GM19452 (cell line): ENCODE results near the gene KRTAP5-11.
"Not testable (repeated sequence)": the region's sequence is repeated elsewhere in the genome, so short reads cannot be mapped to it uniquely, and the experiment has no call there.

Experiments used
- ATAC-seq: cut with Tn5 transposase; IDR thresholded peaks from one replicate; pipeline ENCODE4 v1.9.1; 2021; ENCODE audit not compliant: unreplicated experiment

The KRTAP5-11 gene

GRCh38 chr11:71557257-71557656 is 25.4 kb downstream of the KRTAP5-11 start:
- no peak for ATAC-seq

DNA sequence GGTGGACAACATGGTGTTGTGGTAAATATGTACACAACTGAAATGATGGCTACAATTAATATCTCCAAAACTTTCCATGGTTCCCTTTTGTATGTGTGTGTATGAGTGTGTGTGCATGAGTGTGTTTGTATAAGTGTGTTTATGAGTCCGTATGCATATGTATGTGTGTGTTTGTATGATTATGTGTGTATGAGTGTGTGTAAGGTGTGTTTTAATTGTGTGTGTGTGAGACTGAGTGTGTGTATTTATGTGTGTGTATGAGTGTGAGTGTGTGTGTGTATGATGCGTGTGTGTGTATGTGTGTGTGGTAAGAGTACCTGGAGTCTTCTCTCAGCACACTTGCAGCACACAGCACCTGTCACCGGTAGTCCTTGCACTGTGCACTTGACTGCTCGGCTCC is 26.7 kb downstream of the KRTAP5-11 start:
- ATAC-seq = no peak

GRCh38 chr11:71555508-71555907 is 27.2 kb downstream of the KRTAP5-11 start:
- no peak for ATAC-seq

DNA sequence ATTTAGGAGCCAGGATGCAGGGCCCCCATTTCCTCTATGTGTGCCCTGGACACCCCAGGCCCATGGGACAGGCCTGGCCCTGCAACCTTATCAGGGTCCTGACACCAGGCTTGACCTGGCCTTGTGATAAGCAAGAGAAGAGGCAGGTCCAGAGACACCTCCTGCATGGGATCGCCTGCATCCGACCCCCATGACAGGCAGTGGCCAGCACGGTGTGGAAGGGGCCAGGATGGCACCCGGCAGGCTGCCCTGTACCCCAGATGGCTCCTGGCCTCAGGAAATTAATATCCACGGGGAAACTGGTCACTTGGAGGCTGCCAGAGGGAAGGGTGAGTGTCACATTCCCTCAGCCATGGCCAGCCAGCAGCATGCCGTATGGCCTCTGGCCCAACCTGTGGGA is 27.7 kb downstream of the KRTAP5-11 start:
- ATAC-seq = no peak

- no peak for ATAC-seq
Observed at GRCh38 chr11:71551711-71552110, 31.0 kb downstream of the KRTAP5-11 start.

GRCh38 chr11:71548716-71549151 is 33.9 kb downstream of the KRTAP5-11 start:
- ATAC-seq = no peak

- ATAC-seq = no peak
Observed at GRCh38 chr11:71548120-71548519, 34.6 kb downstream of the KRTAP5-11 start, which contains the start of gene KRTAP5-9. TSS of gene KRTAP5-9 (plus strand) at chr11:71548420. CDS start at chr11:71548658, 238 bp downstream.

- no peak for ATAC-seq
Observed at GRCh38 chr11:71545405-71545966, 37.2 kb downstream of the KRTAP5-11 start.

GRCh38 chr11:71544525-71545214 is 38.0 kb downstream of the KRTAP5-11 start:
- no peak for ATAC-seq

DNA sequence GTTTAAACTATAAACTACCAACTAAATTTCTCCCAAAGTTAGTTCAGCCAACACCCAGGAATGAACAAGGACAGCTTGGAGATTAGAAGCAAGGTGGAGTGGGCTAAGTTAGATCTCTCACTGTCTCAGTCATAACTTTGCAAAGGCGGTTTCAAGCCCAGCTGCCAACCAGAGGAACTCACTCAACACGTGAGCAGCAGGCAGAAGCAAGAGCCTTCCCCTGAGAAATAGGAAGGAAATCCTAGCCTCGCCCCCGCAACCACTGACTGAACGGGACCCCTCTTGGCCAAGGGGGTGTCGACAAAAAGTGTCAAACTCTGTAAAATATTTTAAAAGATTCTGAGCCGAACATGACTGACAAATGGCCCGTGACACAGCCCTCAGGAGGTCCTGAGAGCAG is 38.8 kb downstream of the KRTAP5-11 start:
- no peak for ATAC-seq

- ATAC-seq = no peak
Observed at GRCh38 chr11:71542879-71543777, 39.5 kb downstream of the KRTAP5-11 start.

DNA sequence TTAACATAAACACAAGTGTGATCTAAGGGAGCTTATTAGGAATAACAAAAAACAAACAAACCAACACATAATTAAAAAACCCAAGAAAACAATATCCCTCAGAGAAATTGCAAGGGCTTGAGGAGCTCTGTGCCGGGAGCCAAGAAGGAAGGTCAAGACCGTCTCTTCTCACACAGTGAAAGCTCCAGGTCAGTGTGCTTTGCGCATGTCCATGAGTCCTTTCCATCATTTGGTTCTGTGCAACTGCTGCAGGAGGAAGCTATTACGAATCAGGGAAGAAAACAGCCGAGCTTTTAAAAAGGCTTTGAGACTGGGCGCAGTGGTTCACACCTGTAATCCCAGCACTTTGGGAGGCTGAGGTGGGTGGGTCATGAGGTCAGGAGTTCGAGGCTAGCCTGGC is 40.3 kb downstream of the KRTAP5-11 start:
- ATAC-seq = no peak

DNA sequence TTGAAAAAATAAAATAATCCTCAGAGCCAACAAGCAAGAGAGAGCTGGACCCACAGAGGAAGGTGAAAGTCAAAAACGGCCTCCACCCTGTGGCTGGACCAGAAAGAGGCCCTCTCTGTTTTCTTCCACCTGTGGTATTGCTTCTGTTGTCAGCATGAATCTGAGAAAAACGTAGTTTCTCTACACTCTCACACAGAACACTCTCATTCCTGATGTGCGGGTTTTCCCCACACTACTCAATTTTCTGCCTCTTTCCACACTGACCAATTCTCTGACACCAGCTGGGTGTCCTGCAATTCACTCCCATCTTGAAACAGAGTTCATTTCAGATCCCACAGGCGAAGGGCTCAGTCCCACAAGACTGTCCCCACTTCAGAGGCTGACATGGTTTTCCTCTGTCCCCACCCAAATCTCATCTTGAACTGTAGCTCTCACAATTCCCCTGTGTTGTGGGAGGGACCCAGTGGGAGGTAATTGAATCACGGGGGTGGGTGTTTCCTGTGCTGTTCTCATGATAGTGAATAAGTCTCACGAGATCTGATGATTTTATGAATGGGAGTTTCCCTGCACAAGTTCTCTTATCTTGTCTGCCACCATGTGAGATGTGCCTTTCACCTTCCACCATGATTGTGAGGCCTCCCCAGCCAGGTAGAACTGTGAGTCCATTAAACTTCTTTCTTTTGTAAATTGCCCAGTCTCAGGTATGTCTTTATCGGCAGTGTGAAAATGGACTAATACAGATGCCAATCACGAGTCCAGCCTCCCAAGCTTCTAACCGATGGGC is 42.0 kb downstream of the KRTAP5-11 start:
- ATAC-seq = not testable (repeated sequence)

- not testable (repeated sequence) for ATAC-seq
Observed at GRCh38 chr11:71539971-71540370, 42.7 kb downstream of the KRTAP5-11 start.

GRCh38 chr11:71539017-71539416 is 43.7 kb downstream of the KRTAP5-11 start:
- no peak for ATAC-seq

DNA sequence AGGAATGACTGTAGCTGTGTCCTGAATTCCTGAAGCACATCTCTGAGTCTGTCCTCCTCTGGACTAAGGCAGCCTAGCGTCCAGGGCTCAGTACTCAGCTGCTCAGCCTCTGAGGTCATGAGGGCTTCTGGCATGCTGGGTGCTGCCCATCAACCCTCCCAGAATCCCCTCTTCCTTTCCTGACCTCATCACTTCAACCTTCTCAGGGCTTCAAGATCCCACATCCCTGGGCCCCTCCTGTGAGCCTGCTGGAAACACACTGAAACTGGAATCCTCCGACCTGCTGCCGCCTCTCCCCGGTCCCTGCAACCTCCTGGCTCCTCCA is 44.0 kb downstream of the KRTAP5-11 start:
- ATAC-seq = no peak

DNA sequence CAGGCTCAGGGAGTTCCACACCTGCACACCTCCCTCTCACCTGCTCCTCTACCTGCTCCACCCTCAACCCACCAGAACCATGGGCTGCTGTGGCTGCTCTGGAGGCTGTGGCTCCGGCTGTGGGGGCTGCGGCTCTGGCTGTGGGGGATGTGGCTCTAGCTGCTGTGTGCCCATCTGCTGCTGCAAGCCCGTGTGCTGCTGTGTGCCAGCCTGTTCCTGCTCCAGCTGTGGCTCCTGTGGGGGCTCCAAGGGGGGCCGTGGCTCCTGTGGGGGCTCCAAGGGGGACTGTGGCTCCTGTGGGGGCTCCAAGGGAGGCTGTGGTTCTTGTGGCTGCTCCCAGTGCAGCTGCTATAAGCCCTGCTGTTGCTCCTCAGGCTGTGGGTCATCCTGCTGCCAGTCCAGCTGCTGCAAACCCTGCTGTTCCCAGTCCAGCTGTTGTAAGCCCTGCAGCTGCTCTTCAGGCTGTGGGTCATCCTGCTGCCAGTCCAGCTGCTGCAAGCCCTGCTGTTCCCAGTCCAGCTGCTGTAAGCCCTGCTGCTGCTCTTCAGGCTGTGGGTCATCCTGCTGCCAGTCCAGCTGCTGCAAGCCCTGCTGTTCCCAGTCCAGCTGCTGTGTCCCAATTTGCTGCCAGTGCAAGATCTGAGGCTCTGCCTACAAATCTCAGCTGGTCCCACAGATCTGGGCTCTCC is 44.6 kb downstream of the KRTAP5-11 start, which contains the start of gene KRTAP5-8:
Gene KRTAP5-8, plus strand, starts transcription at position 49 of the 689 bp plus-strand sequence. Its CDS starts 31 bp downstream, at position 80.
- not testable (repeated sequence) for ATAC-seq

GRCh38 chr11:71537537-71537936 is 45.1 kb downstream of the KRTAP5-11 start:
- ATAC-seq = no peak

DNA sequence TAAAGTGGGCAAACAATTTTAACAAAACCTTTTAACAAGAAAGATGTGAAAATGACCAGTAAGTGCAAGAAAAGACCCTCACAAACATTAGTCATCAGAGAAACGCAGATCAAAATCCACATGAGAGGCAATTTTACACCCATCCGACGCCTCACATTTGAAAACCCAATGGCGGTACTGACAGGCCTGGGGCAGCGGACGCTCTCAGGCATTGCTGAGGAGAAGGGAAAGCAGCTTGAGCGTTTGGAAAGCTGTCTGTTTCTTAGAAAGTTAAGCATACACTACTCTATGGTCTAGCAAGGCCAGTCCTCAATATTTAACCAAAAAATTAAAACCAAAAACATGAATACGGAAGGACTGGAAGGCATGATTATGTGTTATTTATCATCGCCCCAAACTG is 46.9 kb downstream of the KRTAP5-11 start:
- ATAC-seq = no peak
